ENCODE results near the gene DIAPH2. TPM values are rescaled to one million over a fixed set of nuclear protein-coding genes. Genes with fewer than 3 reads are reported as not detected.

The DIAPH2 gene
- total and polyA plus RNA-seq, 12 donors: 1.8 to 13.6 (median 10.1) TPM

GRCh38 chrX:97229318-97229717 is 544.7 kb downstream of the DIAPH2 start:
- no peak overlapping the region for H3K27ac ChIP-seq
- TF ChIP-seq, protein P1, sequence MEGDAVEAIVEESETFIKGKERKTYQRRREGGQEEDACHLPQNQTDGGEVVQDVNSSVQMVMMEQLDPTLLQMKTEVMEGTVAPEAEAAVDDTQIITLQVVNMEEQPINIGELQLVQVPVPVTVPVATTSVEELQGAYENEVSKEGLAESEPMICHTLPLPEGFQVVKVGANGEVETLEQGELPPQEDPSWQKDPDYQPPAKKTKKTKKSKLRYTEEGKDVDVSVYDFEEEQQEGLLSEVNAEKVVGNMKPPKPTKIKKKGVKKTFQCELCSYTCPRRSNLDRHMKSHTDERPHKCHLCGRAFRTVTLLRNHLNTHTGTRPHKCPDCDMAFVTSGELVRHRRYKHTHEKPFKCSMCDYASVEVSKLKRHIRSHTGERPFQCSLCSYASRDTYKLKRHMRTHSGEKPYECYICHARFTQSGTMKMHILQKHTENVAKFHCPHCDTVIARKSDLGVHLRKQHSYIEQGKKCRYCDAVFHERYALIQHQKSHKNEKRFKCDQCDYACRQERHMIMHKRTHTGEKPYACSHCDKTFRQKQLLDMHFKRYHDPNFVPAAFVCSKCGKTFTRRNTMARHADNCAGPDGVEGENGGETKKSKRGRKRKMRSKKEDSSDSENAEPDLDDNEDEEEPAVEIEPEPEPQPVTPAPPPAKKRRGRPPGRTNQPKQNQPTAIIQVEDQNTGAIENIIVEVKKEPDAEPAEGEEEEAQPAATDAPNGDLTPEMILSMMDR (IDR thresholded peaks at IDR 0.05): no peak
- no peaks in the 10 kb centered on the region for H3K9me3 ChIP-seq
- H3K4me3 ChIP-seq: no peak overlapping the region
- no peak for ATAC-seq
- intact Hi-C loops (cut with DNase I): no loop called here
- no peaks in the 10 kb centered on the region for H3K4me1 ChIP-seq
- no peaks in the 10 kb centered on the region for H3K36me3 ChIP-seq
- DNase-seq: no peak
- peaks cover 0 to 8% (median 0%) of the 10 kb centered on the region in 7 donors for H3K27me3 ChIP-seq

- no peak overlapping the region for H3K27ac ChIP-seq
- H3K36me3 ChIP-seq: no peaks in the 10 kb centered on the region
- 94 to 98% methylated on average over 3 of the region's 3 CpGs for WGBS, 2 donors
- ATAC-seq (no peak), DNase-seq (no peak)
- intact Hi-C loops (cut with DNase I): no loop called here
- no peaks in the 10 kb centered on the region for H3K4me1 ChIP-seq
- H3K9me3 ChIP-seq: no peaks in the 10 kb centered on the region
- TF ChIP-seq, protein P1 (IDR thresholded peaks at IDR 0.05): no peak
- H3K27me3 ChIP-seq: peaks cover 0 to 7% (median 0%) of the 10 kb centered on the region in 7 donors
- no peak overlapping the region for H3K4me3 ChIP-seq
Measured at GRCh38 chrX:97230948-97231347, 546.3 kb downstream of the DIAPH2 start.

- Histone ChIP-seq H3K27me3 (peaks cover 0 to 7% (median 0%) of the 10 kb centered on the region in 7 donors), H3K4me3 (no peak overlapping the region), H3K9me3 (no peaks in the 10 kb centered on the region), H3K4me1 (no peaks in the 10 kb centered on the region), H3K27ac (no peak overlapping the region), H3K36me3 (no peaks in the 10 kb centered on the region)
- ATAC-seq (no peak), DNase-seq (no peak)
- TF ChIP-seq, protein P1 (IDR thresholded peaks at IDR 0.05): no peak
- intact Hi-C loops (cut with DNase I): no loop called here
- WGBS, 2 donors: 93% methylated on average over 3 of the region's 3 CpGs
Measured at GRCh38 chrX:97234471-97235081, 549.9 kb downstream of the DIAPH2 start.

DNA sequence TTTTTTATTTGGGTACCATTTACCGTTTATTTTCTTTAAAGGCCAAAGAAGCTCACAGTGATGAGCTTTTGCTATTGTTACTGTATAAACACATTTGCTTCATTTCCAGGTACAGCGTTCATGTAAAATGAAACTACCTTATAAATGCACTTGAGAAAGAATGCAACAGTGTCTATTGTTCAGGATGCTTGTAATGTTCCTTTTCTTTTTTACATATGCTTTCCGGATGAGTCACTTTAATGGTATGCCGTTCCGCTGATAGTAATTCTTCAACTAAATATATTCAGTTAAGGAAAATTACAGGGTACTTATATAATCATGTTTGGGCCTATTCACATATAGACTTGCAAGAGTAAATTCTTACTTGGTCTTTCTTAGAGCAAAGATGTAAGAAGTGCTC is 554.0 kb downstream of the DIAPH2 start:
- H3K4me1 ChIP-seq: no peaks in the 10 kb centered on the region
- H3K4me3 ChIP-seq: no peak overlapping the region
- ATAC-seq (no peak), DNase-seq (no peak)
- intact Hi-C loops (cut with DNase I): no loop called here
- H3K36me3 ChIP-seq: no peaks in the 10 kb centered on the region
- H3K27ac ChIP-seq: no peak overlapping the region
- TF ChIP-seq, protein P1 (IDR thresholded peaks at IDR 0.05): no peak
- H3K9me3 ChIP-seq: no peaks in the 10 kb centered on the region
- H3K27me3 ChIP-seq: no peaks in the 10 kb centered on the region
- WGBS, 2 donors: 63 to 70% methylated on average over 5 of the region's 5 CpGs

Data from heart right ventricle (tissue), 16 donors.